Endodermal cell (in vitro differentiated cells): ENCODE results near the gene UBE2M. TPM values are rescaled to one million over a fixed set of nuclear protein-coding genes. Genes with fewer than 3 reads are reported as not detected.

Source experiments
- DNase-seq: peaks from one replicate; pipeline ENCODE4 v3.0.0-alpha.2; 2017
- H3K27ac ChIP-seq: 2 replicates; pipeline ENCODE4 v1.5.1; 2013; ENCODE audit warnings: mild to moderate bottlenecking, low read depth, low read length, moderate library complexity
- H3K27me3 ChIP-seq: 2 replicates; pipeline ENCODE4 v1.6.1; 2013; ENCODE audit warnings: mild to moderate bottlenecking, low read length, moderate library complexity; ENCODE audit not compliant: insufficient read depth, control insufficient read depth, poor library complexity, severe bottlenecking
- H3K36me3 ChIP-seq: 2 replicates; pipeline ENCODE4 v1.7.0; 2013; ENCODE audit warnings: mild to moderate bottlenecking, low read length, moderate library complexity; ENCODE audit not compliant: control insufficient read depth, insufficient read depth
- H3K4me1 ChIP-seq: one replicate; pipeline ENCODE4 v1.7.0; 2013; ENCODE audit warnings: low read length; ENCODE audit not compliant: control insufficient read depth, insufficient read depth
- H3K4me3 ChIP-seq: 2 replicates; pipeline ENCODE4 v1.5.1; 2013; ENCODE audit warnings: mild to moderate bottlenecking, low read length, moderate library complexity
- H3K9ac ChIP-seq: 2 replicates; pipeline ENCODE4 v1.6.1; 2013; ENCODE audit warnings: mild to moderate bottlenecking, low read length, moderate library complexity; ENCODE audit not compliant: poor library complexity, severe bottlenecking; ENCODE audit errors: extremely low read depth
- H3K9me3 ChIP-seq: 2 replicates; pipeline ENCODE4 v1.6.1; 2013; ENCODE audit warnings: mild to moderate bottlenecking, low read length, moderate library complexity; ENCODE audit not compliant: control insufficient read depth
- H3K27ac Mint-ChIP-seq: 2 replicates; pipeline ENCODE4 v1.8.0; 2020; ENCODE audit warnings: mixed read lengths
- H3K27me3 Mint-ChIP-seq: 2 replicates; pipeline ENCODE4 v1.8.0; 2021; ENCODE audit warnings: mild to moderate bottlenecking, mixed read lengths; ENCODE audit not compliant: insufficient read depth
- H3K36me3 Mint-ChIP-seq: 2 replicates; pipeline ENCODE4 v1.8.0; 2020; ENCODE audit warnings: low read depth, mixed read lengths
- H3K4me1 Mint-ChIP-seq: 2 replicates; pipeline ENCODE4 v1.8.0; 2020; ENCODE audit warnings: mixed read lengths
- H3K4me3 Mint-ChIP-seq: 2 replicates; pipeline ENCODE4 v1.8.0; 2020; ENCODE audit warnings: mild to moderate bottlenecking, moderate library complexity, mixed read lengths
- H3K9me3 Mint-ChIP-seq: 2 replicates; pipeline ENCODE4 v1.8.0; 2020; ENCODE audit warnings: mild to moderate bottlenecking, mixed read lengths
- CTCF ChIP-seq: fragments of 200-600 bp; sonication (generic); conservative IDR thresholded peaks from 2 replicates; pipeline ENCODE4 v1.5.0; 2021; ENCODE audit warnings: antibody characterized with exemption, mild to moderate bottlenecking
- WGBS, 2 experiments: methylation state at CpG; one replicate each; pipeline versions ENCODE4 v1.1.5 to v1.1.7; 2013; ENCODE audit warnings: missing lambda C conversion rate in 2 of 2, mixed read lengths in 1 of 2; ENCODE audit not compliant: insufficient coverage in 1 of 2, insufficient read length in 1 of 2; 5-methylcytosine and 5-hydroxymethylcytosine counted together
- total RNA-seq, 2 donors: library from RNA; stranded (reverse); fragmentation: NEBNext Ultra II Directional in 1 of 2; extraction: Animal tissue kit (Norgen Biotek cat#: 25700) in 1 of 2; gene quantifications; 2 replicates in 1 of 2; 3 replicates in 1 of 2; pipeline ENCODE4 v1.2.1, GENCODE V29; 2021

The UBE2M gene
- total RNA-seq, 2 donors from 2014 or later = 90.8 to 116 TPM

- H3K9me3 ChIP-seq = no peaks in the 10 kb centered on the region
- TF ChIP-seq CTCF = no peak
Observed at GRCh38 chr19:58546019-58546530, 12.3 kb downstream of the UBE2M start.

GRCh38 chr19:58545286-58546018 lies 13.0 kb downstream of the UBE2M start:
- Histone ChIP-seq H3K4me1 (peaks cover 4% of the 10 kb centered on the region), H3K9me3 (no peaks in the 10 kb centered on the region), H3K9ac (peak overlapping the region; percentile 87), H3K4me3 (peak overlapping the region; percentile 100), H3K27ac (no peak overlapping the region), H3K36me3 (peaks cover 53% of the 10 kb centered on the region), H3K27me3 (peaks cover 21% of the 10 kb centered on the region)
- Mint-ChIP-seq H3K27ac (peak overlapping the region; percentile 89), H3K4me1 (peaks cover 13% of the 10 kb centered on the region), H3K36me3 (peaks cover 49% of the 10 kb centered on the region), H3K4me3 (peak overlapping the region; percentile 98), H3K9me3 (no peaks in the 10 kb centered on the region), H3K27me3 (peaks cover 25% of the 10 kb centered on the region)
- DNase-seq = peak; percentile 52
- no peak for TF ChIP-seq CTCF
- WGBS, 2 experiments = 12 to 13% methylated on average over 18 to 21 of the region's 21 CpGs

More at GRCh38 chr19:58546019-58546530, 12.3 kb downstream of the UBE2M start:
- WGBS, 2 experiments = 56 to 61% methylated on average over 1 of the region's 1 CpG
- H3K27me3 Mint-ChIP-seq = peaks cover 23% of the 10 kb centered on the region
- H3K9ac ChIP-seq = peak overlapping the region; percentile 87
- H3K27ac ChIP-seq = no peak overlapping the region
- no peaks in the 10 kb centered on the region for H3K9me3 Mint-ChIP-seq
- peaks cover 59% of the 10 kb centered on the region for H3K36me3 ChIP-seq
- H3K4me3 Mint-ChIP-seq = peak overlapping the region; percentile 98
- peak overlapping the region; percentile 89 for H3K27ac Mint-ChIP-seq
- peak overlapping the region; percentile 100 for H3K4me3 ChIP-seq
- H3K36me3 Mint-ChIP-seq = peaks cover 51% of the 10 kb centered on the region
- peaks cover 17% of the 10 kb centered on the region for H3K27me3 ChIP-seq
- H3K4me1 ChIP-seq = peaks cover 4% of the 10 kb centered on the region
- peaks cover 13% of the 10 kb centered on the region for H3K4me1 Mint-ChIP-seq
- DNase-seq = peak; percentile 50

GRCh38 chr19:58544591-58545285 lies 13.7 kb downstream of the UBE2M start:
- Mint-ChIP-seq H3K4me1 (peaks cover 13% of the 10 kb centered on the region), H3K4me3 (peak overlapping the region; percentile 98), H3K9me3 (no peaks in the 10 kb centered on the region), H3K27ac (peak overlapping the region; percentile 100), H3K36me3 (peaks cover 42% of the 10 kb centered on the region), H3K27me3 (peaks cover 29% of the 10 kb centered on the region)
- peak overlapping the region; percentile 87 for H3K9ac ChIP-seq
- no peaks in the 10 kb centered on the region for H3K9me3 ChIP-seq
- H3K36me3 ChIP-seq = peaks cover 46% of the 10 kb centered on the region
- WGBS, 2 experiments = 0% methylated on average over 13 to 91 of the region's 92 CpGs
- peak overlapping the region; percentile 98 for H3K27ac ChIP-seq
- no peak for DNase-seq
- H3K4me3 ChIP-seq = peak overlapping the region; percentile 100
- no peak for TF ChIP-seq CTCF
- H3K27me3 ChIP-seq = peaks cover 26% of the 10 kb centered on the region
- H3K4me1 ChIP-seq = peaks cover 4% of the 10 kb centered on the region
